ENCODE results near the gene LAGE3.

DNA sequence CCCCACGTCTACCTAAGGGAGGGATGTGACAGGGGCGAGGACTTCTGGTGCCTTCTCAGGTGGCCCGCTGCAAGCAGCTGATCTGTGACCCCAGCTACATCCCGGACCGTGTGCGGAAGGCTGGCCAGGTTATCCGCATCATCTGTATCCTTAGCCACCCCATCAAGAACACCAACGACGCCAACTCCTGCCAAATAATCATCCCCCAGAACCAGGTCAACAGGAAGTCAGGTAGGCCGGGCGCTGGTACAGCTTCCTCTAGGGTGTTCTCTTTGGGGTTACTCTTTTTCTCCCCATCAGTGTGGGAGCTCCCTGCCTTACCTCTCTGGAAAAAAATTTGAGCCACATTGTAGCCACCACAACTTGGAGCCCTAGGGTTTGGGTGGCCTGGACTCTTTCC is 37.5 kb downstream of the LAGE3 start:
- TF ChIP-seq, protein P1, sequence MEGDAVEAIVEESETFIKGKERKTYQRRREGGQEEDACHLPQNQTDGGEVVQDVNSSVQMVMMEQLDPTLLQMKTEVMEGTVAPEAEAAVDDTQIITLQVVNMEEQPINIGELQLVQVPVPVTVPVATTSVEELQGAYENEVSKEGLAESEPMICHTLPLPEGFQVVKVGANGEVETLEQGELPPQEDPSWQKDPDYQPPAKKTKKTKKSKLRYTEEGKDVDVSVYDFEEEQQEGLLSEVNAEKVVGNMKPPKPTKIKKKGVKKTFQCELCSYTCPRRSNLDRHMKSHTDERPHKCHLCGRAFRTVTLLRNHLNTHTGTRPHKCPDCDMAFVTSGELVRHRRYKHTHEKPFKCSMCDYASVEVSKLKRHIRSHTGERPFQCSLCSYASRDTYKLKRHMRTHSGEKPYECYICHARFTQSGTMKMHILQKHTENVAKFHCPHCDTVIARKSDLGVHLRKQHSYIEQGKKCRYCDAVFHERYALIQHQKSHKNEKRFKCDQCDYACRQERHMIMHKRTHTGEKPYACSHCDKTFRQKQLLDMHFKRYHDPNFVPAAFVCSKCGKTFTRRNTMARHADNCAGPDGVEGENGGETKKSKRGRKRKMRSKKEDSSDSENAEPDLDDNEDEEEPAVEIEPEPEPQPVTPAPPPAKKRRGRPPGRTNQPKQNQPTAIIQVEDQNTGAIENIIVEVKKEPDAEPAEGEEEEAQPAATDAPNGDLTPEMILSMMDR (IDR thresholded peaks at IDR 0.05), result no peak
- no peak for TF ChIP-seq POLR2A (IDR thresholded peaks at IDR 0.05)
